ENCODE results near the gene RNF115. TPM values are rescaled to one million over a fixed set of nuclear protein-coding genes. Genes with fewer than 3 reads are reported as not detected.

The RNF115 gene
- total RNA-seq, 1 donor from 2014 or later, result 15.3 TPM

DNA sequence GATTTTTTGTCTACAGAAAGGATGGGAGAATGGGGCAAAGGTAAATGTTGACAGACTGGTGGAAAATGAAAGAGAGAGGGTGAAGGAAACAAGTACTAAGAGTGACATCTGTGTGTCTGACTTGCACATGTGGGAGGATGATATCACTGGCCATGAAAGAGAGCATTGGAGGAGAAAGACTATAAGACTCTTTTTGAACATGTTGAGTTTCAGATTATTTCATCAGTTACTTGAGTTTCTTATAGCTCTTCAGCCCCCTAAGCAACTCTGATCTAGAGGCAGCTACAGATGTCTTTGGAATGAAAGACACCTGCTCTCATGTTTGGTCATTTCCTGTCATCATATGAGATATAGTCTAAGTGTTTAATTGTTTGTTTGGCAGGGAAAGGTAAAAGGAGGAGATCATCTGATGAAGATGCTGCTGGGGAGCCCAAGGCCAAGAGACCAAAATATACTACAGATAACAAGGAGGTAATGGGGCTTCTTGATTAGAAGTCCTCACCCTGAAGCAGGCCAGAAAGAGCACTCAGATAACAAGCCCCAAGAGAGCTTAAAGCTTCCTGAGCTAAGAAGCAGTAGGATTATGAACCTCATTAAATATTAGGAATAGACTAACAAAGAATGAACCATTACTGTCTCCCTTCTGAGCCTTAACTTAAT is 4.6 kb upstream of the RNF115 start:
- Histone ChIP-seq H3K27ac (ENCODE audit: low read depth, low read length) (no peak overlapping the region), H3K9me3 (ENCODE audit: insufficient read depth, low read depth, low read length) (no peaks in the 10 kb centered on the region), H4K20me1 (ENCODE audit: insufficient read depth, low read length) (peaks cover 4% of the 10 kb centered on the region), H2AFZ (ENCODE audit: low read depth, low read length) (no peak overlapping the region), H3K27me3 (ENCODE audit: insufficient read depth, low read length) (no peaks in the 10 kb centered on the region), H3K36me3 (ENCODE audit: insufficient read depth, low read length) (peaks cover 47% of the 10 kb centered on the region), H3K4me1 (ENCODE audit: insufficient read depth, low read length) (peaks cover 3% of the 10 kb centered on the region), H3K4me2 (ENCODE audit: low read length) (no peak overlapping the region), H3K4me3 (ENCODE audit: insufficient read depth, low read depth, low read length) (no peak overlapping the region), H3K79me2 (ENCODE audit: insufficient read depth, low read length) (peaks cover 31% of the 10 kb centered on the region), H3K9ac (ENCODE audit: low read length) (no peak overlapping the region)
- Mint-ChIP-seq H3K9me3 (ENCODE audit: unreplicated experiment) (no peaks in the 10 kb centered on the region), H3K36me3 (ENCODE audit: low read depth, unreplicated experiment) (peaks cover 43% of the 10 kb centered on the region), H3K4me1 (ENCODE audit: low read depth, unreplicated experiment) (peaks cover 12% of the 10 kb centered on the region), H3K27me3 (ENCODE audit: low read depth, unreplicated experiment) (no peaks in the 10 kb centered on the region), H3K27ac (ENCODE audit: unreplicated experiment) (peak overlapping the region; percentile 7), H3K4me3 (ENCODE audit: unreplicated experiment) (no peak overlapping the region)
- DNase-seq (ENCODE audit: low read depth) (no peak), FAIRE-seq (no peak)
- TF ChIP-seq, protein P1, sequence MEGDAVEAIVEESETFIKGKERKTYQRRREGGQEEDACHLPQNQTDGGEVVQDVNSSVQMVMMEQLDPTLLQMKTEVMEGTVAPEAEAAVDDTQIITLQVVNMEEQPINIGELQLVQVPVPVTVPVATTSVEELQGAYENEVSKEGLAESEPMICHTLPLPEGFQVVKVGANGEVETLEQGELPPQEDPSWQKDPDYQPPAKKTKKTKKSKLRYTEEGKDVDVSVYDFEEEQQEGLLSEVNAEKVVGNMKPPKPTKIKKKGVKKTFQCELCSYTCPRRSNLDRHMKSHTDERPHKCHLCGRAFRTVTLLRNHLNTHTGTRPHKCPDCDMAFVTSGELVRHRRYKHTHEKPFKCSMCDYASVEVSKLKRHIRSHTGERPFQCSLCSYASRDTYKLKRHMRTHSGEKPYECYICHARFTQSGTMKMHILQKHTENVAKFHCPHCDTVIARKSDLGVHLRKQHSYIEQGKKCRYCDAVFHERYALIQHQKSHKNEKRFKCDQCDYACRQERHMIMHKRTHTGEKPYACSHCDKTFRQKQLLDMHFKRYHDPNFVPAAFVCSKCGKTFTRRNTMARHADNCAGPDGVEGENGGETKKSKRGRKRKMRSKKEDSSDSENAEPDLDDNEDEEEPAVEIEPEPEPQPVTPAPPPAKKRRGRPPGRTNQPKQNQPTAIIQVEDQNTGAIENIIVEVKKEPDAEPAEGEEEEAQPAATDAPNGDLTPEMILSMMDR (IDR thresholded peaks at IDR 0.05; ENCODE audit: insufficient read depth, low read depth, low read length), result no peak
- TF ChIP-seq EZH2 (IDR thresholded peaks at IDR 0.05; ENCODE audit: insufficient read depth, low read length), result no peak

DNA sequence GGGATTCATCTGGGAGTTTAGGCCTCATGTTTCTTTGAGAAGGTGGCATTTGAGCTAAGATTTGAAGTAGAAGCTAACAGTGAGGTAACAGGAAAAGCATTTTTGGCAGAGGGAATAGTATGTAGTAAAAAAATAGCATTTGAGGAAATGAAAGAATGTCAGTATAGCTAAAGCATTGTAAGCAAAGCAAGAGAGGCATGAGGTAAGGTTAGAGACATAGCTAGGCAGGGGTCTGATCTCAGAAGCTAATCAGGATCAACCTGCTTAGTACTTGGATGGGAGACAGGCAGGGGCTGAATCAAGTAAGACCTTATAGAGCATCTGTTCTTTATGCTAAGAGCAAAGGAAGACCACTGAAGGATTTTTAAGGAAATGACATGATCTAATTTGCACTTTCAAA is 4.1 kb upstream of the RNF115 start:
- TF ChIP-seq, protein P1 (IDR thresholded peaks at IDR 0.05; ENCODE audit: insufficient read depth, low read depth, low read length), result no peak
- no peak for TF ChIP-seq EZH2 (IDR thresholded peaks at IDR 0.05; ENCODE audit: insufficient read depth, low read length)
- Mint-ChIP-seq H3K36me3 (ENCODE audit: low read depth, unreplicated experiment) (peaks cover 42% of the 10 kb centered on the region), H3K4me1 (ENCODE audit: low read depth, unreplicated experiment) (peaks cover 12% of the 10 kb centered on the region), H3K9me3 (ENCODE audit: unreplicated experiment) (no peaks in the 10 kb centered on the region), H3K27me3 (ENCODE audit: low read depth, unreplicated experiment) (no peaks in the 10 kb centered on the region), H3K4me3 (ENCODE audit: unreplicated experiment) (no peak overlapping the region), H3K27ac (ENCODE audit: unreplicated experiment) (no peak overlapping the region)
- peaks cover 42% of the 10 kb centered on the region for H3K36me3 ChIP-seq (ENCODE audit: insufficient read depth, low read length)
- H3K4me3 ChIP-seq (ENCODE audit: insufficient read depth, low read depth, low read length), result no peak overlapping the region
- no peaks in the 10 kb centered on the region for H3K27me3 ChIP-seq (ENCODE audit: insufficient read depth, low read length)
- H3K9ac ChIP-seq (ENCODE audit: low read length), result no peak overlapping the region
- peaks cover 4% of the 10 kb centered on the region for H4K20me1 ChIP-seq (ENCODE audit: insufficient read depth, low read length)
- FAIRE-seq (no peak), DNase-seq (ENCODE audit: low read depth) (no peak)
- H3K4me1 ChIP-seq (ENCODE audit: insufficient read depth, low read length), result peaks cover 3% of the 10 kb centered on the region
- no peak overlapping the region for H2AFZ ChIP-seq (ENCODE audit: low read depth, low read length)
- H3K79me2 ChIP-seq (ENCODE audit: insufficient read depth, low read length), result peaks cover 31% of the 10 kb centered on the region
- H3K4me2 ChIP-seq (ENCODE audit: low read length), result no peak overlapping the region
- H3K9me3 ChIP-seq (ENCODE audit: insufficient read depth, low read depth, low read length), result no peaks in the 10 kb centered on the region
- H3K27ac ChIP-seq (ENCODE audit: low read depth, low read length), result no peak overlapping the region

DNA sequence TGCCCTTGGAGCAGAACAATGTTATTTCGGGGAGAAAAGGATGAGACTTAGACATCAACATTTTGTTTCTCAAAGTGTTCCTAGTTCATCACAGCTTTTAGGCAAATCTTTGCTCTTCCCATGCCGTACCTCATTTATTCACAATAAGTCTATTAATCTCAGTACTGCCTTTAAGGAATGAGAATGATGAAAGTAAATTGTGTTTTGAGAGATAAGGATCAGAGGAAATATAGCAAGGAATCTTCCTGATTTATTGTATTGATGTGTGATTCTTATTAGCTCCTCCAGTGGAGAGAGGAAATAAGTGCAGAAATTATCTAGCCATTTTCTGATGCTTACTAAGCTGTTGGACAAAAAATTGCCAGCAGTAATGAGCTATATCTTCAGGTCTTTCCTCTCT is 2.1 kb upstream of the RNF115 start:
- TF ChIP-seq, protein P1 (IDR thresholded peaks at IDR 0.05; ENCODE audit: insufficient read depth, low read depth, low read length), result no peak
- no peak for TF ChIP-seq EZH2 (IDR thresholded peaks at IDR 0.05; ENCODE audit: insufficient read depth, low read length)
- Mint-ChIP-seq H3K9me3 (ENCODE audit: unreplicated experiment) (no peaks in the 10 kb centered on the region), H3K36me3 (ENCODE audit: low read depth, unreplicated experiment) (peaks cover 34% of the 10 kb centered on the region), H3K4me3 (ENCODE audit: unreplicated experiment) (peak overlapping the region; percentile 99), H3K27me3 (ENCODE audit: low read depth, unreplicated experiment) (no peaks in the 10 kb centered on the region), H3K4me1 (ENCODE audit: low read depth, unreplicated experiment) (peaks cover 12% of the 10 kb centered on the region), H3K27ac (ENCODE audit: unreplicated experiment) (no peak overlapping the region)
- no peak for DNase-seq (ENCODE audit: low read depth)
- H2AFZ ChIP-seq (ENCODE audit: low read depth, low read length), result no peak overlapping the region
- no peaks in the 10 kb centered on the region for H3K9me3 ChIP-seq (ENCODE audit: insufficient read depth, low read depth, low read length)
- FAIRE-seq, result no peak
- no peak overlapping the region for H3K4me3 ChIP-seq (ENCODE audit: insufficient read depth, low read depth, low read length)
- H3K27me3 ChIP-seq (ENCODE audit: insufficient read depth, low read length), result no peaks in the 10 kb centered on the region
- H3K27ac ChIP-seq (ENCODE audit: low read depth, low read length), result no peak overlapping the region
- peaks cover 4% of the 10 kb centered on the region for H4K20me1 ChIP-seq (ENCODE audit: insufficient read depth, low read length)
- H3K36me3 ChIP-seq (ENCODE audit: insufficient read depth, low read length), result peaks cover 31% of the 10 kb centered on the region
- peaks cover 34% of the 10 kb centered on the region for H3K79me2 ChIP-seq (ENCODE audit: insufficient read depth, low read length)
- H3K4me2 ChIP-seq (ENCODE audit: low read length), result peak overlapping the region; percentile 88
- H3K9ac ChIP-seq (ENCODE audit: low read length), result no peak overlapping the region
- H3K4me1 ChIP-seq (ENCODE audit: insufficient read depth, low read length), result peaks cover 3% of the 10 kb centered on the region

All from astrocyte (in vitro differentiated cells and primary cell).